WTC11 (cell line): ENCODE results near the gene RASL12. TPM values are rescaled to one million over a fixed set of nuclear protein-coding genes. Genes with fewer than 3 reads are reported as not detected.

Source experiments
- ATAC-seq: fragments of 200-7000 bp; cut with Tn5 transposase; 2 replicates; pipeline ENCODE4 v1.10.0; 2021; ENCODE audit warnings: mild to moderate bottlenecking, moderate library complexity
- CTCF ChIA-PET: fragments of 300-600 bp; sonication (Branson Sonifier 250); formaldehyde crosslinking; loops from one replicate; lab custom pipeline; 2021; ENCODE audit warnings: antibody characterized with exemption; lab: Charles Lee
- POLR2A ChIA-PET: fragments of 350-600 bp; sonication (Branson Sonifier 250); formaldehyde crosslinking; loops from one replicate; lab custom pipeline; 2021; ENCODE audit warnings: antibody characterized with exemption; lab: Charles Lee
- DNase-seq: peaks from one replicate; pipeline ENCODE4 v3.0.0; 2021; ENCODE audit warnings: low spot score
- H3K27ac Mint-ChIP-seq: 2 replicates; pipeline ENCODE4 v1.8.0; 2021; ENCODE audit warnings: mixed read lengths
- H3K27me3 Mint-ChIP-seq: 2 replicates; pipeline ENCODE4 v1.8.0; 2021; ENCODE audit warnings: low read depth, mild to moderate bottlenecking, moderate library complexity, mixed read lengths
- H3K36me3 Mint-ChIP-seq: 2 replicates; pipeline ENCODE4 v1.8.0; 2021; ENCODE audit warnings: mixed read lengths
- H3K4me1 Mint-ChIP-seq: 2 replicates; pipeline ENCODE4 v1.8.0; 2022; ENCODE audit warnings: mixed read lengths
- H3K4me3 Mint-ChIP-seq: 2 replicates; pipeline ENCODE4 v1.8.0; 2021; ENCODE audit warnings: mild to moderate bottlenecking, moderate library complexity, mixed read lengths
- H3K9me3 Mint-ChIP-seq: 2 replicates; pipeline ENCODE4 v1.8.0; 2021; ENCODE audit warnings: mixed read lengths
- CREM ChIP-seq: sonication (generic); formaldehyde crosslinking; IDR thresholded peaks from 2 replicates; pipeline ENCODE4 v1.8.1; 2022; ENCODE audit warnings: mild to moderate bottlenecking, missing genetic modification reagents, moderate library complexity
- FOXP1 ChIP-seq: sonication (generic); formaldehyde crosslinking; IDR thresholded peaks from 2 replicates; pipeline ENCODE4 v1.8.0; 2022; ENCODE audit warnings: missing genetic modification reagents, mild to moderate bottlenecking, moderate library complexity, borderline replicate concordance
- GTF2I ChIP-seq: fragments of 250-450 bp; sonication (Bioruptor Pico); conservative IDR thresholded peaks from 2 replicates; pipeline ENCODE4 v1.4.0; 2021; ENCODE audit warnings: mild to moderate bottlenecking
- JUN ChIP-seq: sonication (generic); formaldehyde crosslinking; IDR thresholded peaks from 2 replicates; pipeline ENCODE4 v1.8.0; 2023; ENCODE audit warnings: mild to moderate bottlenecking, missing genetic modification reagents
- MXD4 ChIP-seq: fragments of 250-450 bp; sonication (Bioruptor Pico); IDR thresholded peaks from 2 replicates; pipeline ENCODE4 v1.8.0; 2021; ENCODE audit warnings: mild to moderate bottlenecking, moderate library complexity, borderline replicate concordance
- NFATC4 ChIP-seq: fragments of 250-450 bp; sonication (Bioruptor Pico); IDR thresholded peaks from 2 replicates; pipeline ENCODE4 v1.9.0; 2021; ENCODE audit warnings: mild to moderate bottlenecking
- NR1H2 ChIP-seq: sonication (generic); formaldehyde crosslinking; IDR thresholded peaks from 2 replicates; pipeline ENCODE4 v1.9.0; 2021; ENCODE audit warnings: mild to moderate bottlenecking, moderate library complexity, missing genetic modification reagents
- SMAD3 ChIP-seq: sonication (generic); formaldehyde crosslinking; IDR thresholded peaks from 2 replicates; pipeline ENCODE4 v1.8.0; 2022; ENCODE audit warnings: missing genetic modification reagents, mild to moderate bottlenecking, borderline replicate concordance
- SOX15 ChIP-seq: fragments of 250-450 bp; sonication (Bioruptor Pico); IDR thresholded peaks from 2 replicates; pipeline ENCODE4 v1.9.0; 2021; ENCODE audit warnings: mild to moderate bottlenecking
- TCF7 ChIP-seq: sonication (generic); formaldehyde crosslinking; IDR thresholded peaks from 2 replicates; pipeline ENCODE4 v1.8.0; 2022; ENCODE audit warnings: mild to moderate bottlenecking, low read depth, missing genetic modification reagents, moderate library complexity
- TEAD4 ChIP-seq: sonication (generic); formaldehyde crosslinking; IDR thresholded peaks from 2 replicates; pipeline ENCODE4 v1.8.0; 2022; ENCODE audit warnings: mild to moderate bottlenecking, missing genetic modification reagents
- ZNF138 ChIP-seq: sonication (generic); formaldehyde crosslinking; conservative IDR thresholded peaks from 2 replicates; pipeline ENCODE4 v1.8.1; 2022; ENCODE audit warnings: mild to moderate bottlenecking, moderate library complexity, missing genetic modification reagents
- ZNF219 ChIP-seq: sonication (generic); formaldehyde crosslinking; IDR thresholded peaks from 2 replicates; pipeline ENCODE4 v1.8.0; 2023; ENCODE audit warnings: missing genetic modification reagents, mild to moderate bottlenecking, borderline replicate concordance
- total RNA-seq: library from RNA; stranded (reverse); gene quantifications from 3 replicates; pipeline ENCODE4 v1.2.3, GENCODE V29; 2021
- TF ChIP-seq, protein P1 (sequence below): sonication (generic); formaldehyde crosslinking; IDR thresholded peaks from 2 replicates; pipeline ENCODE4 v1.8.1; 2023; ENCODE audit warnings: mild to moderate bottlenecking, missing genetic modification reagents, moderate library complexity
- TF ChIP-seq, protein P2 (sequence below): fragments of 250-450 bp; sonication (Bioruptor Pico); conservative IDR thresholded peaks from 2 replicates; pipeline ENCODE4 v1.9.0; 2021; ENCODE audit warnings: mild to moderate bottlenecking
- TF ChIP-seq, protein P3 (sequence below): sonication (generic); formaldehyde crosslinking; IDR thresholded peaks from 2 replicates; pipeline ENCODE4 v1.8.1; 2023; ENCODE audit warnings: mild to moderate bottlenecking, missing genetic modification reagents
- TF ChIP-seq, protein P4 (sequence below): sonication (generic); formaldehyde crosslinking; IDR thresholded peaks from 2 replicates; pipeline ENCODE4 v1.8.1; 2023; ENCODE audit warnings: mild to moderate bottlenecking, missing genetic modification reagents, moderate library complexity
- TF ChIP-seq, protein P5 (sequence below): sonication (generic); formaldehyde crosslinking; IDR thresholded peaks from 2 replicates; pipeline ENCODE4 v1.8.0; 2022; ENCODE audit warnings: mild to moderate bottlenecking, missing genetic modification reagents
- TF ChIP-seq, protein P6 (sequence below): sonication (generic); formaldehyde crosslinking; IDR thresholded peaks from 2 replicates; pipeline ENCODE4 v1.8.0; 2022; ENCODE audit warnings: mild to moderate bottlenecking, missing genetic modification reagents
- TF ChIP-seq, protein P7 (sequence below): sonication (generic); formaldehyde crosslinking; IDR thresholded peaks from 2 replicates; pipeline ENCODE4 v1.8.1; 2023; ENCODE audit warnings: mild to moderate bottlenecking, missing genetic modification reagents, borderline replicate concordance

Gene RASL12
- total RNA-seq, 1 experiment from 2014 or later: 5.6 TPM

DNA sequence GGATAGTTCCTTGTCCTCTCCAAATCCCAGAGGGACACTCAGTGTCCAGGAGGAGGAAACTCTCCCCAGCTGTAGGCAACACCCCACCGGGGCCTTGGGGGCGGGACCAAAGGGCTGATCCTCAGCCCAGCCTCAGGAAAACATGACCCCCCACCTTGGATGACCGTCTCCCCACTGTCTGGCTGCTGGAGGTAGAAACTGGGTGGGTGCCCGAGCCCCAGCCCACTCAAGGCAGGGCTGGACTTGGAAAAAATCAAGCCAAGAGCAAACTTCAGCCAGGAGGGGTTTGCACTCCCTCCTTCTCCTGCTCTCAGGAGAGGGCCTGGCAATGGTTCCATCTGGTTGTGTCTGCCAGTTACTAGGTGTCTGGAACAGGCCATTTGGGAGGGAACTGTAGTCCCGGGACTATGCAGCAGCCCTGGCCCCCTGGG is 3.6 kb upstream of the RASL12 start:
- peaks cover 21% of the 10 kb centered on the region for H3K27me3 Mint-ChIP-seq
- no peak for TF ChIP-seq SOX15
- no peak for TF ChIP-seq ZNF219
- no peak for TF ChIP-seq NR1H2
- no peak for TF ChIP-seq FOXP1 (CRISPR knock-in tag)
- TF ChIP-seq ZNF138 (CRISPR knock-in tag): no peak
- TF ChIP-seq, protein P1, sequence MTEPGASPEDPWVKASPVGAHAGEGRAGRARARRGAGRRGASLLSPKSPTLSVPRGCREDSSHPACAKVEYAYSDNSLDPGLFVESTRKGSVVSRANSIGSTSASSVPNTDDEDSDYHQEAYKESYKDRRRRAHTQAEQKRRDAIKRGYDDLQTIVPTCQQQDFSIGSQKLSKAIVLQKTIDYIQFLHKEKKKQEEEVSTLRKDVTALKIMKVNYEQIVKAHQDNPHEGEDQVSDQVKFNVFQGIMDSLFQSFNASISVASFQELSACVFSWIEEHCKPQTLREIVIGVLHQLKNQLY (CRISPR knock-in tag): no peak
- no peak for TF ChIP-seq CREM (CRISPR knock-in tag)
- DNase-seq (no peak), ATAC-seq (no peak)
- H3K27ac Mint-ChIP-seq: no peak overlapping the region
- ChIA-PET CTCF (interaction anchor here (0.6 to 7.0 kb wide), 2 partner anchors 13 to 17 kb away, joined by 3 to 98 read pairs; no protein-coding TSS in a partner anchor), POLR2A (no interaction called here)
- H3K4me1 Mint-ChIP-seq: peaks cover 28% of the 10 kb centered on the region
- H3K4me3 Mint-ChIP-seq: no peak overlapping the region
- peaks cover 11% of the 10 kb centered on the region for H3K9me3 Mint-ChIP-seq
- peaks cover 4% of the 10 kb centered on the region; the same call in 1 of the 2 replicates for H3K36me3 Mint-ChIP-seq

DNA sequence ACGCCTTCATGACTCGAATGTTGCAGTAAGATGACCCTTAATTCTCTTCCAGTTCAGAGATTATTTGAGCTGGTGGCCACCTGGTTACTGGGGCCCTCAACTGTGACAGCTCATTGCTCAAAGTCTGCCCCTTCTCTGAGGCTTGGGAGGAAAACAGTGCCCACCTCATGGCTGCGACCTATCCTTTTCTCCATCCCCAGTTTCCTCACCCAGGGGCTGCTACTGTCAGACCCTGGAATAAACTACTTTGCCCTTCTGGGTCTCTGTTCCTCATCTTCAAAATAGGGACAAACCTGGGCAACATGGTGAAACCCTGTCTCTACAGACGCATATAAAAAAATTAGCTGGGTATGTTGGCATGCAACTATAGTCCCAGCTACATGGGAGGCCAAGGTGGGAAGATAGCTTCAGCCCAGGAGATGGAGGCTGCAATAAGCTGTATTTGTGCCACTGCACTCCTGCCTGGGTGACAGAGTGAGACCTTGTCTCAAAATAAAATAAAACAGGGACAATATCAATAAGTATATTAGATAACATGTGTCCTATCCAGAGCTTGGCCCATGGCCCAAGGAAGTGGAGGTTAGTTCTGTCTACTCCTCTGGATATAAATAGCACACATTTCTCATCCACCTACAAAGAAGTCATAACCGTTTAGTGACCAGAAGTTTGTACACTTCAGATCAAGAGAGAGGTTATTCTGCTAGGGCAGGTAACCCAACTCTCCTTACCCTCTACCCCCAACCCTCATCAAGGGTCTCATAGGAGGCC is 2.2 kb upstream of the RASL12 start:
- no peak for ATAC-seq
- peaks cover 11% of the 10 kb centered on the region for H3K9me3 Mint-ChIP-seq
- CTCF ChIA-PET: interaction anchor here (5.3 to 20.3 kb wide), 3 partner anchors 8 to 32 kb away, joined by 71 to 292 read pairs (median 98); partner anchors contain the start of gene KBTBD13
- no peak overlapping the region for H3K4me3 Mint-ChIP-seq
- no peak overlapping the region for H3K27ac Mint-ChIP-seq
- H3K27me3 Mint-ChIP-seq: peaks cover 21% of the 10 kb centered on the region
- peaks cover 37% of the 10 kb centered on the region for H3K4me1 Mint-ChIP-seq
- no peak for DNase-seq
- H3K36me3 Mint-ChIP-seq: peaks cover 4% of the 10 kb centered on the region; the same call in 1 of the 2 replicates
- POLR2A ChIA-PET: interaction anchor here (0.5 kb wide), 1 partner anchor 58 kb away, joined by 4 read pairs; no protein-coding TSS in a partner anchor
- TF ChIP-seq MXD4 (CRISPR knock-in tag): no peak
- TF ChIP-seq, protein P2, sequence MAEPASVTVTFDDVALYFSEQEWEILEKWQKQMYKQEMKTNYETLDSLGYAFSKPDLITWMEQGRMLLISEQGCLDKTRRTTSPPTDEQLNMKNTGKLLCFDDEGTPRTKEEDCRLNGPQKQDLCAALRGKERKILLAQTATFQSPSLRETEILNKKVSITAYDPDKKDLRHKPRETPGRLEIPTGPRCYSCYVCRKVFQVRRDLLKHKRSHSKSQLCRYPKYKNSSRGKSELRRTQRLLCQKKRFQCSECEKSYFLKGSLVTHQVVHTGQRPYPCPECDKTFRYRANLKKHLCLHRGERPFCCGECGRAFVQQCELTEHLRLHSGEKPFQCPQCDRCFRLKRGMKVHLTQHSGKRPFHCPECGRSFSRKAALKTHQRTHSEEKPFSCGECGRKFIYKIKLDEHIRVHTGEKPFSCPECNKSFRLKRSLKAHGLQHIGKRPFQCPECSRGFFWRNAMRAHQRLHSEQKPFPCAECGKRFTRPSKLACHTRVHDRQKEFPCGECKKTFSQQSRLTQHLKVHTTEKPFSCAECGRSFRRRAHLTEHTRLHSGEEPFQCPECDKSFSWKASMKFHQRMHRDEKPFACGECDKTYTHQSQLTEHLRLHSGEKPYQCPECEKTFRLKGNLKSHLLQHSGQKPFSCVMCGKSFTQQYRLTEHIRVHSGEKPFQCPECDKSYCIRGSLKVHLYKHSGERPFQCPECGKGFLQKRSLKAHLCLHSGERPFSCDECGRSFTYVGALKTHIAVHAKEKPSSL: no peak
- TF ChIP-seq FOXP1 (CRISPR knock-in tag): no peak
- no peak for TF ChIP-seq GTF2I (CRISPR knock-in tag)
- TF ChIP-seq JUN: no peak
- TF ChIP-seq NFATC4 (CRISPR knock-in tag): no peak
- TF ChIP-seq, protein P3, sequence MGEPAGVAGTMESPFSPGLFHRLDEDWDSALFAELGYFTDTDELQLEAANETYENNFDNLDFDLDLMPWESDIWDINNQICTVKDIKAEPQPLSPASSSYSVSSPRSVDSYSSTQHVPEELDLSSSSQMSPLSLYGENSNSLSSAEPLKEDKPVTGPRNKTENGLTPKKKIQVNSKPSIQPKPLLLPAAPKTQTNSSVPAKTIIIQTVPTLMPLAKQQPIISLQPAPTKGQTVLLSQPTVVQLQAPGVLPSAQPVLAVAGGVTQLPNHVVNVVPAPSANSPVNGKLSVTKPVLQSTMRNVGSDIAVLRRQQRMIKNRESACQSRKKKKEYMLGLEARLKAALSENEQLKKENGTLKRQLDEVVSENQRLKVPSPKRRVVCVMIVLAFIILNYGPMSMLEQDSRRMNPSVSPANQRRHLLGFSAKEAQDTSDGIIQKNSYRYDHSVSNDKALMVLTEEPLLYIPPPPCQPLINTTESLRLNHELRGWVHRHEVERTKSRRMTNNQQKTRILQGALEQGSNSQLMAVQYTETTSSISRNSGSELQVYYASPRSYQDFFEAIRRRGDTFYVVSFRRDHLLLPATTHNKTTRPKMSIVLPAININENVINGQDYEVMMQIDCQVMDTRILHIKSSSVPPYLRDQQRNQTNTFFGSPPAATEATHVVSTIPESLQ: no peak
- no peak for TF ChIP-seq ZNF138 (CRISPR knock-in tag)
- TF ChIP-seq SMAD3 (CRISPR knock-in tag): no peak
- TF ChIP-seq, protein P4, sequence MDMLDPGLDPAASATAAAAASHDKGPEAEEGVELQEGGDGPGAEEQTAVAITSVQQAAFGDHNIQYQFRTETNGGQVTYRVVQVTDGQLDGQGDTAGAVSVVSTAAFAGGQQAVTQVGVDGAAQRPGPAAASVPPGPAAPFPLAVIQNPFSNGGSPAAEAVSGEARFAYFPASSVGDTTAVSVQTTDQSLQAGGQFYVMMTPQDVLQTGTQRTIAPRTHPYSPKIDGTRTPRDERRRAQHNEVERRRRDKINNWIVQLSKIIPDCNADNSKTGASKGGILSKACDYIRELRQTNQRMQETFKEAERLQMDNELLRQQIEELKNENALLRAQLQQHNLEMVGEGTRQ (CRISPR knock-in tag): no peak
- TF ChIP-seq TEAD4 (CRISPR knock-in tag): no peak
- TF ChIP-seq TCF7 (CRISPR knock-in tag): no peak
- TF ChIP-seq, protein P5, sequence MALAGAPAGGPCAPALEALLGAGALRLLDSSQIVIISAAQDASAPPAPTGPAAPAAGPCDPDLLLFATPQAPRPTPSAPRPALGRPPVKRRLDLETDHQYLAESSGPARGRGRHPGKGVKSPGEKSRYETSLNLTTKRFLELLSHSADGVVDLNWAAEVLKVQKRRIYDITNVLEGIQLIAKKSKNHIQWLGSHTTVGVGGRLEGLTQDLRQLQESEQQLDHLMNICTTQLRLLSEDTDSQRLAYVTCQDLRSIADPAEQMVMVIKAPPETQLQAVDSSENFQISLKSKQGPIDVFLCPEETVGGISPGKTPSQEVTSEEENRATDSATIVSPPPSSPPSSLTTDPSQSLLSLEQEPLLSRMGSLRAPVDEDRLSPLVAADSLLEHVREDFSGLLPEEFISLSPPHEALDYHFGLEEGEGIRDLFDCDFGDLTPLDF (CRISPR knock-in tag): no peak
- TF ChIP-seq, protein P6, sequence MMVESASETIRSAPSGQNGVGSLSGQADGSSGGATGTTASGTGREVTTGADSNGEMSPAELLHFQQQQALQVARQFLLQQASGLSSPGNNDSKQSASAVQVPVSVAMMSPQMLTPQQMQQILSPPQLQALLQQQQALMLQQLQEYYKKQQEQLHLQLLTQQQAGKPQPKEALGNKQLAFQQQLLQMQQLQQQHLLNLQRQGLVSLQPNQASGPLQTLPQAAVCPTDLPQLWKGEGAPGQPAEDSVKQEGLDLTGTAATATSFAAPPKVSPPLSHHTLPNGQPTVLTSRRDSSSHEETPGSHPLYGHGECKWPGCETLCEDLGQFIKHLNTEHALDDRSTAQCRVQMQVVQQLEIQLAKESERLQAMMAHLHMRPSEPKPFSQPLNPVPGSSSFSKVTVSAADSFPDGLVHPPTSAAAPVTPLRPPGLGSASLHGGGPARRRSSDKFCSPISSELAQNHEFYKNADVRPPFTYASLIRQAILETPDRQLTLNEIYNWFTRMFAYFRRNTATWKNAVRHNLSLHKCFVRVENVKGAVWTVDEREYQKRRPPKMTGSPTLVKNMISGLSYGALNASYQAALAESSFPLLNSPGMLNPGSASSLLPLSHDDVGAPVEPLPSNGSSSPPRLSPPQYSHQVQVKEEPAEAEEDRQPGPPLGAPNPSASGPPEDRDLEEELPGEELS (CRISPR knock-in tag): no peak
- TF ChIP-seq, protein P7, sequence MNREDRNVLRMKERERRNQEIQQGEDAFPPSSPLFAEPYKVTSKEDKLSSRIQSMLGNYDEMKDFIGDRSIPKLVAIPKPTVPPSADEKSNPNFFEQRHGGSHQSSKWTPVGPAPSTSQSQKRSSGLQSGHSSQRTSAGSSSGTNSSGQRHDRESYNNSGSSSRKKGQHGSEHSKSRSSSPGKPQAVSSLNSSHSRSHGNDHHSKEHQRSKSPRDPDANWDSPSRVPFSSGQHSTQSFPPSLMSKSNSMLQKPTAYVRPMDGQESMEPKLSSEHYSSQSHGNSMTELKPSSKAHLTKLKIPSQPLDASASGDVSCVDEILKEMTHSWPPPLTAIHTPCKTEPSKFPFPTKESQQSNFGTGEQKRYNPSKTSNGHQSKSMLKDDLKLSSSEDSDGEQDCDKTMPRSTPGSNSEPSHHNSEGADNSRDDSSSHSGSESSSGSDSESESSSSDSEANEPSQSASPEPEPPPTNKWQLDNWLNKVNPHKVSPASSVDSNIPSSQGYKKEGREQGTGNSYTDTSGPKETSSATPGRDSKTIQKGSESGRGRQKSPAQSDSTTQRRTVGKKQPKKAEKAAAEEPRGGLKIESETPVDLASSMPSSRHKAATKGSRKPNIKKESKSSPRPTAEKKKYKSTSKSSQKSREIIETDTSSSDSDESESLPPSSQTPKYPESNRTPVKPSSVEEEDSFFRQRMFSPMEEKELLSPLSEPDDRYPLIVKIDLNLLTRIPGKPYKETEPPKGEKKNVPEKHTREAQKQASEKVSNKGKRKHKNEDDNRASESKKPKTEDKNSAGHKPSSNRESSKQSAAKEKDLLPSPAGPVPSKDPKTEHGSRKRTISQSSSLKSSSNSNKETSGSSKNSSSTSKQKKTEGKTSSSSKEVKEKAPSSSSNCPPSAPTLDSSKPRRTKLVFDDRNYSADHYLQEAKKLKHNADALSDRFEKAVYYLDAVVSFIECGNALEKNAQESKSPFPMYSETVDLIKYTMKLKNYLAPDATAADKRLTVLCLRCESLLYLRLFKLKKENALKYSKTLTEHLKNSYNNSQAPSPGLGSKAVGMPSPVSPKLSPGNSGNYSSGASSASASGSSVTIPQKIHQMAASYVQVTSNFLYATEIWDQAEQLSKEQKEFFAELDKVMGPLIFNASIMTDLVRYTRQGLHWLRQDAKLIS (CRISPR knock-in tag): no peak
